ENCODE data around the gene PIGZ. TPM values are rescaled to one million over a fixed set of nuclear protein-coding genes. Genes with fewer than 3 reads are reported as not detected.

PIGZ gene
- total and polyA plus RNA-seq, 9 of the 15 experiments (the other 6 are each of a cell fraction or from before 2014, with no cell fraction given): 0.15 to 1.8 (median 0.76) TPM

GRCh38 chr3:196969134-196969659 lies 564 bp upstream of the PIGZ start (continued):
- 0 out of 2 replicates have a peak, but pooled peaks have one; percentile 33 for TF ChIP-seq FOSL1 (tag; conservative IDR thresholded peaks at IDR 0.05)
- no peak for TF ChIP-seq CHD7 (IDR thresholded peaks at IDR 0.05; ENCODE audit: low read depth, low read length)
- no peak for TF ChIP-seq TRIM25 (IDR thresholded peaks at IDR 0.05; ENCODE audit: borderline replicate concordance)
- TF ChIP-seq ZBTB5 (IDR thresholded peaks at IDR 0.05): no peak
- TF ChIP-seq CHAMP1 (IDR thresholded peaks at IDR 0.05): no peak
